GM12878 (cell line): ENCODE measurements around the gene DDTL. TPM values are rescaled to one million over a fixed set of nuclear protein-coding genes. Genes with fewer than 3 reads are reported as not detected.
"Not testable (repeated sequence)": the region's sequence is repeated elsewhere in the genome, so short reads cannot be mapped to it uniquely, and the experiment has no call there.

Source experiments
- ATAC-seq: fragments of 200-7000 bp; cut with Tn5 transposase; 3 replicates; pipeline ENCODE4 v1.9.1; 2020; ENCODE audit warnings: mild to moderate bottlenecking, moderate library complexity
- Bru-seq: library from RNA; stranded (reverse); fragments of 400-500 nt; gene quantifications from one replicate; lab custom pipeline; 2021; lab: Mats Ljungman, UMichigan
- BruChase-seq, 2 experiments: library from RNA; stranded (reverse); fragments of 400-500 nt; gene quantifications; one replicate each; lab custom pipeline; 2021; lab: Mats Ljungman, UMichigan
- BruUV-seq: library from RNA; stranded (reverse); fragments of 400-500 nt; replicated peaks from 2 replicates; lab custom pipeline; 2021; lab: Mats Ljungman, UMichigan
- CTCF ChIA-PET: fragments of 300-600 bp; sonication (Branson Sonifier 250); formaldehyde crosslinking; extraction: SDS; loops from one replicate; lab custom pipeline; 2021; ENCODE audit warnings: inconsistent platforms; lab: Yijun Ruan, JAX
- POLR2A ChIA-PET: fragments of 350-600 bp; formaldehyde crosslinking; extraction: SDS; loops from one replicate; lab custom pipeline; 2021; ENCODE audit warnings: inconsistent platforms; lab: Charles Lee
- RAD21 ChIA-PET: fragments of 300-600 bp; sonication (Branson Sonifier 250); formaldehyde crosslinking; loops from one replicate; lab custom pipeline; 2023; ENCODE audit warnings: antibody characterized with exemption; ENCODE audit not compliant: unreplicated experiment; lab: Charles Lee
- SMC1A ChIA-PET: fragments of 300-600 bp; sonication (Branson Sonifier 250); formaldehyde crosslinking; loops from one replicate; lab custom pipeline; 2023; ENCODE audit not compliant: unreplicated experiment, uncharacterized antibody; lab: Charles Lee
- DNase-seq: peaks from one replicate; pipeline ENCODE4 v3.0.0-alpha.2; 2011; ENCODE audit warnings: low read depth, low spot score
- FAIRE-seq: peaks from 3 replicates; lab custom pipeline; 2011; peaks lifted over from hg19 to GRCh38; lab: Jason Lieb, UNC
- H2AFZ ChIP-seq: 2 replicates; pipeline ENCODE4 v1.6.0; 2011; ENCODE audit warnings: low read depth, low read length, control low read depth; ENCODE audit not compliant: control insufficient read depth
- H3K27ac ChIP-seq: 2 replicates; pipeline ENCODE4 v1.5.1; 2011; ENCODE audit warnings: control low read depth; ENCODE audit not compliant: control insufficient read depth, insufficient read depth
- H3K27me3 ChIP-seq, 2 experiments: replicated peaks in 1 of 2; 2 replicates each; pipeline versions ENCODE4 v1.6.0 to v1.6.1; 2011; ENCODE audit warnings: low read length in 1 of 2; ENCODE audit not compliant: control insufficient read depth in 2 of 2, insufficient read depth in 2 of 2
- H3K36me3 ChIP-seq, 2 experiments: 2 replicates each; pipeline ENCODE4 v1.5.1; 2011; ENCODE audit warnings: low read length in 1 of 2; ENCODE audit not compliant: control insufficient read depth in 2 of 2, insufficient read depth in 2 of 2
- H3K4me1 ChIP-seq: 2 replicates; pipeline ENCODE4 v1.6.1; 2011; ENCODE audit warnings: mild to moderate bottlenecking, low read length, moderate library complexity, mixed read lengths; ENCODE audit not compliant: control insufficient read depth, insufficient read depth
- H3K4me2 ChIP-seq: 2 replicates; pipeline ENCODE4 v1.6.0; 2011; ENCODE audit warnings: control low read depth; ENCODE audit not compliant: control insufficient read depth, insufficient read depth
- H3K4me3 ChIP-seq: fragments of 200-600 bp; sonication (generic); 2 replicates; pipeline ENCODE4 v1.5.1; 2016
- H3K79me2 ChIP-seq: 2 replicates; pipeline ENCODE4 v1.6.0; 2011; ENCODE audit warnings: low read length; ENCODE audit not compliant: control insufficient read depth, insufficient read depth
- H3K9ac ChIP-seq: 2 replicates; pipeline ENCODE4 v1.8.0; 2011; ENCODE audit warnings: low read length, control low read depth, mixed read lengths; ENCODE audit not compliant: control insufficient read depth, insufficient read depth
- H3K9me3 ChIP-seq: replicated peaks from 3 replicates; pipeline ENCODE4 v1.5.1; 2011; ENCODE audit warnings: mild to moderate bottlenecking, low read length; ENCODE audit not compliant: control insufficient read depth, insufficient read depth
- H4K20me1 ChIP-seq: 2 replicates; pipeline ENCODE4 v1.6.0; 2011; ENCODE audit not compliant: control insufficient read depth, insufficient read depth
- WGBS: methylation state at CpG from one replicate; pipeline ENCODE4 v1.1.6; 2016; ENCODE audit warnings: low lambda C conversion rate; ENCODE audit not compliant: insufficient replicate concordance, insufficient coverage; ENCODE audit errors: missing lambda C conversion rate; 5-methylcytosine and 5-hydroxymethylcytosine counted together
- in situ Hi-C: fragments of 300-500 bp; cut with MboI; formaldehyde crosslinking; loops from 9 replicates; pipeline ENCODE4 v1.14.3; 2018; ENCODE audit warnings: mixed read lengths
- intact Hi-C: fragments of 100-400 bp; cut with micrococcal nuclease; formaldehyde crosslinking; loops from one replicate; pipeline ENCODE4 v1.14.2; 2022; ENCODE audit not compliant: unreplicated experiment
- long read RNA-seq, 2 experiments: library from polyadenylated mRNA; unstranded; transcript quantifications; one replicate each; pipeline ENCODE4 v2.0.0, GENCODE V29; 2019 to 2020
- polyA minus RNA-seq, 3 experiments: library from RNA; depleted of rRNA, polyadenylated mRNA; stranded (reverse); fragments of >200 nt; gene quantifications; 2 replicates each; pipeline ENCODE4 v1.2.3, GENCODE V29; 2011
- polyA plus RNA-seq, 11 experiments: library from polyadenylated mRNA; depleted of rRNA in 4 of 11; unstranded in 6 of 11; stranded (reverse) in 5 of 11; fragments of >200 nt; fragmentation: Nextera tagmentation in 4 of 11; fragmentation: Illumina TruSeq in 1 of 11; extraction: Ambion mirVana in 4 of 11; extraction: Trizol in 1 of 11; gene quantifications; 1 replicate in 1 of 11; 2 replicates in 10 of 11; pipeline versions ENCODE4 v1.2.1 to v1.2.3, GENCODE V29; 2011 to 2016; ENCODE audit warnings: inconsistent platforms in 2 of 11, missing spikeins in 2 of 11, low read depth in 1 of 11
- total RNA-seq, 4 experiments: library from RNA; depleted of rRNA in 3 of 4; stranded (reverse); fragments of >200 nt in 3 of 4; fragmentation: Illumina TruSeq in 1 of 4; extraction: Trizol in 1 of 4; gene quantifications; 2 replicates each; pipeline versions ENCODE4 v1.2.1 to v1.2.3, GENCODE V29; 2013 to 2021

DDTL gene
- total RNA-seq (2013; cell fraction: nucleolus; rRNA removed) = 0.37 TPM in 1 of 2 replicates, not detected in the other
- 1.4 and 1.7 TPM in 2 replicates for total RNA-seq (2014; rRNA removed)
- not detected in 2 replicates for total RNA-seq (2014; rRNA removed; fragmentation: Illumina TruSeq; extraction: Trizol)
- total RNA-seq (2021) = not detected in 2 replicates
- 2.6 TPM for polyA plus RNA-seq (2011; ENCODE audit: low read depth)
- 0.05 TPM in 1 of 2 replicates, not detected in the other for polyA plus RNA-seq (2011; rRNA removed)
- polyA plus RNA-seq (2011; cell fraction: cytosol; rRNA removed) = not detected in 2 replicates
- polyA plus RNA-seq (2011; cell fraction: nucleus; rRNA removed) = 0.12 TPM in 1 of 2 replicates, not detected in the other
- 4.4 and 5.3 TPM in 2 replicates for polyA plus RNA-seq (2012)
- not detected in 2 replicates for polyA plus RNA-seq (2014; fragmentation: Illumina TruSeq; extraction: Trizol)
- polyA plus RNA-seq (2014; fragmentation: Nextera tagmentation; extraction: Ambion mirVana) = 1 to 10 TPM in 1 of 2 experiments, under 1 TPM in 1; 0.74 to 2.2 TPM
- 0.83 and 2.2 TPM in 2 replicates for polyA plus RNA-seq (2014; rRNA removed)
- 1 to 10 TPM; 3.8 to 4.0 TPM for polyA plus RNA-seq (2016; fragmentation: Nextera tagmentation; extraction: Ambion mirVana)
- not detected in 2 replicates for polyA minus RNA-seq (2011; rRNA and poly(A)+ RNA removed)
- polyA minus RNA-seq (2011; cell fraction: cytosol; rRNA and poly(A)+ RNA removed) = 0.83 TPM in 1 of 2 replicates, not detected in the other
- polyA minus RNA-seq (2011; cell fraction: nucleus; rRNA and poly(A)+ RNA removed) = not detected in 2 replicates
- Bru-seq, nascent RNA = percentile 27 among the genes with signal in this experiment
- BruChase-seq, experiment 1, labeled RNA remaining after a 6-hour chase = percentile 28 among the genes with signal in this experiment
- percentile 9 among the genes with signal in this experiment for BruChase-seq, experiment 2, labeled RNA remaining after a 2-hour chase
- long read RNA-seq, experiment 1 = 0 reads
- long read RNA-seq, experiment 2, partial matches to known transcripts = 1 of 1 reads
- long read RNA-seq, experiment 2, other reads (novel, unspliced or antisense) = 0 of 1 reads

GRCh38 chr22:23966568-23966967, at the start of gene DDTL:
TSS of gene DDTL (plus strand) at chr22:23966888. CDS start at chr22:23966915, 27 bp downstream.
- CTCF ChIA-PET = not testable (repeated sequence)

GRCh38 chr22:23920267-23920611, 46.4 kb upstream of the DDTL start:
- H3K36me3 ChIP-seq = peaks cover 0 to 24% of the 10 kb centered on the region in 2 experiments; a peak in 3 of 4 replicates
- BruUV-seq, H3K9ac ChIP-seq, H4K20me1 ChIP-seq, DNase-seq, H3K27ac ChIP-seq, H3K4me3 ChIP-seq, SMC1A ChIA-PET, H2AFZ ChIP-seq, FAIRE-seq, H3K4me2 ChIP-seq, H3K27me3 ChIP-seq, intact Hi-C loops, H3K79me2 ChIP-seq, in situ Hi-C loops, RAD21 ChIA-PET, H3K4me1 ChIP-seq, H3K9me3 ChIP-seq, ATAC-seq: not testable (repeated sequence)
- WGBS = 67% methylated on average over 1 of the region's 1 CpG
- ChIA-PET CTCF (interaction anchor here (1.2 kb wide), 2 partner anchors 21 to 61 kb away, joined by 3 to 5 read pairs; no protein-coding TSS in a partner anchor), POLR2A (interaction anchor here (0.6 kb wide), 2 partner anchors 56 to 552 kb away, joined by 4 read pairs; no protein-coding TSS in a partner anchor)

More at GRCh38 chr22:23966568-23966967, at the start of gene DDTL:
- H3K9ac ChIP-seq, H3K27ac ChIP-seq, H3K27me3 ChIP-seq, H3K4me1 ChIP-seq, BruUV-seq, H3K79me2 ChIP-seq, H2AFZ ChIP-seq, intact Hi-C loops, H3K9me3 ChIP-seq, POLR2A ChIA-PET, H3K4me3 ChIP-seq, RAD21 ChIA-PET, SMC1A ChIA-PET, in situ Hi-C loops, H4K20me1 ChIP-seq, H3K4me2 ChIP-seq, DNase-seq: not testable (repeated sequence)
- FAIRE-seq = peak; percentile 99
- WGBS = no CpG with 5 or more reads among the region's 30 CpGs
- H3K36me3 ChIP-seq = peaks cover 9 to 21% of the 10 kb centered on the region in 2 experiments
- peak; percentile 99 for ATAC-seq

GRCh38 chr22:23921586-23922201, 45.0 kb upstream of the DDTL start:
- H3K36me3 ChIP-seq = peaks cover 3 to 27% of the 10 kb centered on the region in 2 experiments
- BruUV-seq, FAIRE-seq, H3K27me3 ChIP-seq, SMC1A ChIA-PET, H4K20me1 ChIP-seq, H2AFZ ChIP-seq, H3K79me2 ChIP-seq, DNase-seq, H3K4me2 ChIP-seq, H3K27ac ChIP-seq, in situ Hi-C loops, H3K9ac ChIP-seq, H3K9me3 ChIP-seq, H3K4me3 ChIP-seq, H3K4me1 ChIP-seq, intact Hi-C loops, ATAC-seq, RAD21 ChIA-PET: not testable (repeated sequence)
- 98% methylated on average over 13 of the region's 13 CpGs for WGBS
- ChIA-PET POLR2A (interaction anchor here (0.7 to 1.7 kb wide), 3 partner anchors 8 to 172 kb away, joined by 3 to 4 read pairs (median 4); partner anchors contain the start of gene MIF), CTCF (interaction anchor here (1.0 to 1.2 kb wide), 2 partner anchors 27 to 63 kb away, joined by 4 to 5 read pairs; partner anchors contain the start of gene MIF)
